Gastroesophageal sphincter (tissue), 4 donors: ENCODE data around the gene MEGF8. TPM values are rescaled to one million over a fixed set of nuclear protein-coding genes. Genes with fewer than 3 reads are reported as not detected.

Source experiments
- ATAC-seq: fragments of 150-250 bp; one replicate; pipeline ENCODE4 v1.9.1; 2016; ENCODE audit warnings: mild to moderate bottlenecking, moderate library complexity
- H3K27ac ChIP-seq, 4 donors: fragments of 200-600 bp; sonication (generic) in 3 of 4; 1 replicate in 3 of 4; 2 replicates in 1 of 4; pipeline ENCODE4 v1.5.1; 2016 to 2019
- H3K27me3 ChIP-seq: fragments of 200-600 bp; sonication (generic); one replicate; pipeline ENCODE4 v1.5.1; 2019
- H3K36me3 ChIP-seq, 2 donors: fragments of 200-600 bp; sonication (generic); one replicate each; pipeline ENCODE4 v1.5.1; 2019; ENCODE audit warnings: control low read depth in 1 of 2
- H3K4me1 ChIP-seq, 3 donors: fragments of 200-600 bp; sonication (generic); 1 replicate in 2 of 3; 2 replicates in 1 of 3; pipeline ENCODE4 v1.5.1; 2016 to 2019; ENCODE audit warnings: control low read depth in 2 of 3
- H3K4me3 ChIP-seq, 2 donors: fragments of 200-600 bp; sonication (generic); one replicate each; pipeline ENCODE4 v1.5.1; 2019; ENCODE audit warnings: mild to moderate bottlenecking in 1 of 2, moderate library complexity in 1 of 2
- H3K9me3 ChIP-seq, 3 donors: fragments of 200-600 bp; sonication (generic); one replicate each; pipeline ENCODE4 v1.5.1; 2017 to 2019; ENCODE audit warnings: control low read depth in 2 of 3
- EP300 ChIP-seq: sonication (generic); formaldehyde crosslinking; IDR thresholded peaks from one replicate; pipeline ENCODE4 v1.6.1; 2017; ENCODE audit warnings: antibody characterized with exemption, mild to moderate bottlenecking
- POLR2A ChIP-seq, 2 donors: fragments of 450-650 bp; IDR thresholded peaks; one replicate each; pipeline ENCODE4 v1.6.1; 2017; ENCODE audit warnings: antibody characterized with exemption in 2 of 2, mild to moderate bottlenecking in 2 of 2, moderate library complexity in 1 of 2
- POLR2AphosphoS5 ChIP-seq: sonication (generic); formaldehyde crosslinking; IDR thresholded peaks from one replicate; pipeline ENCODE4 v1.6.1; 2017; ENCODE audit warnings: antibody characterized with exemption
- WGBS, 2 donors: methylation state at CpG; one replicate each; pipeline ENCODE4 v1.1.5; 2018; ENCODE audit warnings: low coverage in 1 of 2; 5-methylcytosine and 5-hydroxymethylcytosine counted together
- total RNA-seq, 4 donors: library from RNA; depleted of rRNA; stranded (reverse); fragments of >200 nt; gene quantifications; one replicate each; pipeline ENCODE4 v1.1.0, GENCODE V29; 2016
- TF ChIP-seq, protein P1 (sequence below), 4 experiments: fragments of 200-600 bp in 2 of 4; fragments of 450-650 bp in 2 of 4; sonication (generic) in 1 of 4; IDR thresholded peaks; one replicate each; pipeline ENCODE4 v1.5.1; 2017 to 2019; ENCODE audit warnings: antibody characterized with exemption in 4 of 4, mild to moderate bottlenecking in 2 of 4, moderate library complexity in 2 of 4

MEGF8 gene
- total RNA-seq, 4 donors from 2014 or later, result 13.9 to 44.4 (median 18.1) TPM

DNA sequence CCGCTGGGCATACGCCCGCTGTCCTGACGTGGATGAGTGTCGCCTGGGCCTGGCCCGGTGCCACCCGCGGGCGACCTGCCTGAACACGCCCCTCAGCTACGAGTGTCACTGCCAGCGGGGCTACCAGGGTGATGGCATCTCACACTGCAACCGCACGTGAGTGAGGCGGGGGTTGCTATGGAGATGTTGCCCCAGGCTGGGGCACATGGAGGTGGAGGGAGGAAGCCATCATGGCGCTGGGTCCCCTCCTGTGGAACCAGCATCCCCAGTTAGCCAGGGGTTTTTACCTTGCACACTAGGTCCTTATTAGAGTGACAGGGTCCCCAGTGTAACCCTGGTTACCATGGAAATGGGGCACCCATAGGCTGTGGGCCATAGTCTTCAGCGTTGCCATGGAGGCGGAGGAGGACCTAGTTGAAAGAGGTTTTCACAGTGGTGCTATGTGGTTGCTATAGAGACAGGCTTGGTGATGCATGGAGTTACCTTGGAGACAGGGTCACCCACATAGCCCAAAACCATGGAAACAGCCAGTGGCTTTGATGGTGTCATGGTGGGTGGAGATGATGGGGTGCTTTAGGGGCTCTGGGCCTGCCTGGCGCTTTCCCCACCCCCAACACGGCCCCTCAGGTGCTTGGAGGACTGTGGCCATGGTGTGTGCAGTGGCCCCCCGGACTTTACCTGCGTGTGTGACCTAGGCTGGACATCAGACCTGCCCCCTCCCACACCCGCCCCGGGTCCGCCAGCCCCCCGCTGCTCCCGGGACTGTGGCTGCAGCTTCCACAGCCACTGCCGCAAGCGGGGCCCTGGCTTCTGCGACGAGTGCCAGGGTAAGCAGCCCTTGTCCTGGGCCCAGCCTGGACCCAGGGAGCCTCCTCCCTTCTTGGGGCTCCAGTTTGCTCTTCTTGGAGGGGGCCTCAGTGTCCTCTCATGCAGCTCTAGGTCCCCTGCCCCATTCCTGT is 27.1 kb downstream of the MEGF8 start:
- TF ChIP-seq, protein P1, sequence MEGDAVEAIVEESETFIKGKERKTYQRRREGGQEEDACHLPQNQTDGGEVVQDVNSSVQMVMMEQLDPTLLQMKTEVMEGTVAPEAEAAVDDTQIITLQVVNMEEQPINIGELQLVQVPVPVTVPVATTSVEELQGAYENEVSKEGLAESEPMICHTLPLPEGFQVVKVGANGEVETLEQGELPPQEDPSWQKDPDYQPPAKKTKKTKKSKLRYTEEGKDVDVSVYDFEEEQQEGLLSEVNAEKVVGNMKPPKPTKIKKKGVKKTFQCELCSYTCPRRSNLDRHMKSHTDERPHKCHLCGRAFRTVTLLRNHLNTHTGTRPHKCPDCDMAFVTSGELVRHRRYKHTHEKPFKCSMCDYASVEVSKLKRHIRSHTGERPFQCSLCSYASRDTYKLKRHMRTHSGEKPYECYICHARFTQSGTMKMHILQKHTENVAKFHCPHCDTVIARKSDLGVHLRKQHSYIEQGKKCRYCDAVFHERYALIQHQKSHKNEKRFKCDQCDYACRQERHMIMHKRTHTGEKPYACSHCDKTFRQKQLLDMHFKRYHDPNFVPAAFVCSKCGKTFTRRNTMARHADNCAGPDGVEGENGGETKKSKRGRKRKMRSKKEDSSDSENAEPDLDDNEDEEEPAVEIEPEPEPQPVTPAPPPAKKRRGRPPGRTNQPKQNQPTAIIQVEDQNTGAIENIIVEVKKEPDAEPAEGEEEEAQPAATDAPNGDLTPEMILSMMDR (IDR thresholded peaks at IDR 0.05), result no peak
- TF ChIP-seq POLR2A (IDR thresholded peaks at IDR 0.05) (no peak), POLR2AphosphoS5 (no peak), EP300 (no peak)
- Histone ChIP-seq H3K4me3 (no peak overlapping the region), H3K9me3 (no peaks in the 10 kb centered on the region), H3K4me1 (no peaks in the 10 kb centered on the region), H3K27me3 (no peaks in the 10 kb centered on the region), H3K27ac (no peak overlapping the region), H3K36me3 (peaks cover 0 to 97% of the 10 kb centered on the region in 2 donors)
- no peak for ATAC-seq
- WGBS, 2 donors, result 80% methylated on average over 2 to 7 of the region's 31 CpGs

DNA sequence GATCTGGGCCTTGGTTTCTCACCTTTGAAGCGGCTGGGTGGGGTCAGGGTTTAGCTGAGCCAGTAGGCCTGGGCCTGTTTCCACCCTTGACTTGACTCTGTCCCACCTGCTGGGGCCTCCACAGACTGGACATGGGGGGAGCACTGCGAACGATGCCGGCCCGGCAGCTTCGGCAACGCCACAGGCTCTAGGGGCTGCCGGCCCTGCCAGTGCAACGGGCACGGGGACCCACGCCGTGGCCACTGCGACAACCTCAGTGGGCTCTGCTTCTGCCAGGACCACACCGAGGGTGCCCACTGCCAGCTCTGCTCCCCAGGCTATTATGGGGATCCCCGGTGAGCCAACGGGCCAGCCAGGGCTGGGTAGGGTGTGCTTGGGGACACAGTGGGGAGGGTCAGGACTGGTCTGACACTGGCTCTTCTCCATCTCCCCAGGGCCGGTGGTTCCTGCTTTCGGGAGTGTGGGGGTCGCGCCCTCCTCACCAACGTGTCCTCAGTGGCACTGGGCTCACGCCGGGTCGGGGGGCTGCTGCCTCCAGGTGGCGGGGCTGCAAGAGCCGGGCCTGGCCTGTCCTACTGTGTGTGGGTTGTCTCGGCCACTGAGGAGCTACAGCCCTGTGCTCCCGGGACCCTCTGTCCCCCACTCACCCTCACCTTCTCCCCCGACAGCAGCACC is 28.0 kb downstream of the MEGF8 start:
- H3K27me3 ChIP-seq, result no peaks in the 10 kb centered on the region
- no peaks in the 10 kb centered on the region for H3K9me3 ChIP-seq
- TF ChIP-seq EP300, result no peak
- no peak for TF ChIP-seq POLR2AphosphoS5
- TF ChIP-seq, protein P1 (IDR thresholded peaks at IDR 0.05), result no peak
- no peak for TF ChIP-seq POLR2A (IDR thresholded peaks at IDR 0.05)
- H3K27ac ChIP-seq, result no peak overlapping the region
- no peak for ATAC-seq
- peaks cover 0 to 97% of the 10 kb centered on the region in 2 donors for H3K36me3 ChIP-seq
- no peak overlapping the region for H3K4me3 ChIP-seq
- 85 to 100% methylated on average over 1 to 5 of the region's 29 CpGs for WGBS, 2 donors
- H3K4me1 ChIP-seq, result no peaks in the 10 kb centered on the region

DNA sequence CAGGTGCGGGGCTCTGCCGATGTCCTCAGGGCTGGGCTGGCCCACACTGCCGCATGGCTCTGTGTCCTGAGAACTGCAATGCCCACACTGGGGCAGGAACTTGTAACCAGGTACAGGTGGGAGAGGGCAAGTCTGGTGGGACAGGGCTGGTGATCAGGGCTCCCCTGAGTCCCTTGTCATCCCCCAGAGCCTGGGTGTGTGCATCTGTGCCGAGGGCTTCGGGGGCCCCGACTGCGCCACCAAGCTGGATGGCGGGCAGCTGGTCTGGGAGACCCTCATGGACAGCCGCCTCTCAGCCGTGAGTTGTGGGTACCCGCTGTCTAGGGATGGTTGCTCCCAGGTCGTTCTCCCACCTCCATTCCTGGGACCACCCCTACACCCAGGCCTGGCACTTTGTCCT is 30.5 kb downstream of the MEGF8 start:
- H3K9me3 ChIP-seq, result no peaks in the 10 kb centered on the region
- H3K36me3 ChIP-seq, result peaks cover 0 to 99% of the 10 kb centered on the region in 2 donors
- H3K27ac ChIP-seq, result no peak overlapping the region
- H3K4me3 ChIP-seq, result no peak overlapping the region
- WGBS, 2 donors, result no CpG with 5 or more reads among the region's 12 CpGs
- TF ChIP-seq EP300 (no peak), POLR2AphosphoS5 (no peak), POLR2A (IDR thresholded peaks at IDR 0.05) (no peak)
- TF ChIP-seq, protein P1 (IDR thresholded peaks at IDR 0.05), result no peak
- ATAC-seq, result no peak
- no peaks in the 10 kb centered on the region for H3K4me1 ChIP-seq
- H3K27me3 ChIP-seq, result no peaks in the 10 kb centered on the region

DNA sequence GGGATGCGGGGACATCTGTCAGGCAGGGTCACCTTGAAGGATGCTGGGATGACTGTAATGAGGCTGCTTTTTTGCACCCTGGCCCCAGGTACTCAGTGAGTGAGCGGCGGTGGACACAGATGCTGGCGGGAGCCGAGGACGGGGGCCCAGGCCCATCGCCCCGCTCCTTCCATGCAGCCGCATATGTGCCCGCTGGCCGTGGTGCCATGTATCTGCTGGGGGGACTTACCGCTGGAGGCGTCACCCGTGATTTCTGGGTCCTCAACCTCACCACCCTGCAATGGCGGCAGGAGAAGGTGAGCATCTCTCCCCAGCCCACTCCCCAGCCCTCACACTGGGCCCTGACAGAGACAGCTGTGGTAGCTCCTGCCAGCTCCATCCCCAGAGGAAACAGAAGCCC is 31.3 kb downstream of the MEGF8 start:
- no peak for ATAC-seq
- Histone ChIP-seq H3K4me1 (no peaks in the 10 kb centered on the region), H3K4me3 (no peak overlapping the region), H3K9me3 (no peaks in the 10 kb centered on the region), H3K36me3 (peaks cover 0 to 99% of the 10 kb centered on the region in 2 donors), H3K27ac (no peak overlapping the region), H3K27me3 (no peaks in the 10 kb centered on the region)
- WGBS, 2 donors, result no CpG with 5 or more reads among the region's 15 CpGs
- TF ChIP-seq POLR2A (IDR thresholded peaks at IDR 0.05) (no peak), POLR2AphosphoS5 (no peak), EP300 (no peak)
- TF ChIP-seq, protein P1 (IDR thresholded peaks at IDR 0.05), result no peak
